ENCODE measurements around the gene MNDA.

MNDA gene

GRCh38 chr1:158830904-158831507, at the start of gene MNDA:
Gene MNDA, plus strand, starts transcription at chr1:158831351. Its CDS starts 10,803 bp downstream, at chr1:158842154.
- DNase-seq, result no peak

- no peak for DNase-seq
These were observed 37.5 kb upstream of the MNDA start for GRCh38 chr1:158793604-158794003.

GRCh38 chr1:158794247-158794646, 36.9 kb upstream of the MNDA start:
- DNase-seq, result no peak

GRCh38 chr1:158798531-158798930, 32.6 kb upstream of the MNDA start:
- DNase-seq, result no peak

GRCh38 chr1:158799689-158800088, 31.5 kb upstream of the MNDA start:
- DNase-seq, result no peak

GRCh38 chr1:158800526-158800925, 30.6 kb upstream of the MNDA start:
- DNase-seq, result no peak

- no peak for DNase-seq
These were observed 29.8 kb upstream of the MNDA start for GRCh38 chr1:158801396-158801795.

GRCh38 chr1:158803678-158804077, 27.5 kb upstream of the MNDA start:
- DNase-seq, result no peak

- no peak for DNase-seq
These were observed 24.1 kb upstream of the MNDA start for GRCh38 chr1:158806916-158807536.

GRCh38 chr1:158809256-158809655, 21.9 kb upstream of the MNDA start:
- DNase-seq, result no peak

GRCh38 chr1:158809862-158810261, 21.3 kb upstream of the MNDA start:
- DNase-seq, result no peak

GRCh38 chr1:158810311-158810710, 20.8 kb upstream of the MNDA start:
- no peak for DNase-seq

- DNase-seq, result no peak
These were observed 18.8 kb upstream of the MNDA start for GRCh38 chr1:158812336-158812735.

- no peak for DNase-seq
These were observed 18.0 kb upstream of the MNDA start for GRCh38 chr1:158813164-158813563.

- no peak for DNase-seq
These were observed 16.2 kb upstream of the MNDA start for GRCh38 chr1:158814970-158815369.

- DNase-seq, result no peak
These were observed 12.6 kb upstream of the MNDA start for GRCh38 chr1:158818560-158818959.

GRCh38 chr1:158818975-158819431, 12.1 kb upstream of the MNDA start:
- DNase-seq, result no peak

GRCh38 chr1:158819461-158820443, 11.4 kb upstream of the MNDA start:
- no peak for DNase-seq

- no peak for DNase-seq
These were observed 9.4 kb upstream of the MNDA start for GRCh38 chr1:158821723-158822122.

GRCh38 chr1:158830074-158830677, 975 bp upstream of the MNDA start:
- no peak for DNase-seq

GRCh38 chr1:158833264-158833663, 2.1 kb downstream of the MNDA start:
- no peak for DNase-seq

- no peak for DNase-seq
These were observed 4.9 kb downstream of the MNDA start for GRCh38 chr1:158836038-158836437.

GRCh38 chr1:158838660-158839059, 7.5 kb downstream of the MNDA start:
- no peak for DNase-seq

Measured in NCI-H774 (cell line).